Hepatocyte (in vitro differentiated cells): ENCODE results near the gene CCL19. TPM values are rescaled to one million over a fixed set of nuclear protein-coding genes. Genes with fewer than 3 reads are reported as not detected.

ENCODE experiments used
- DNase-seq: peaks from one replicate; pipeline ENCODE4 v3.0.0-alpha.2; 2016; ENCODE audit warnings: low spot score
- H2AFZ ChIP-seq: fragments of 200-600 bp; sonication (generic); 2 replicates; pipeline ENCODE4 v1.6.0; 2016; ENCODE audit warnings: antibody characterized with exemption, mild to moderate bottlenecking
- H3K27ac ChIP-seq: fragments of 200-600 bp; sonication (generic); 2 replicates; pipeline ENCODE4 v1.5.1; 2016; ENCODE audit warnings: mild to moderate bottlenecking
- H3K27me3 ChIP-seq: fragments of 200-600 bp; sonication (generic); 2 replicates; pipeline ENCODE4 v1.6.1; 2016
- H3K36me3 ChIP-seq: fragments of 200-600 bp; sonication (generic); replicated peaks from 2 replicates; pipeline ENCODE4 v1.5.1; 2016; ENCODE audit warnings: low read depth; ENCODE audit not compliant: insufficient read depth
- H3K4me1 ChIP-seq: fragments of 200-600 bp; sonication (generic); 2 replicates; pipeline ENCODE4 v1.5.1; 2016; ENCODE audit warnings: mild to moderate bottlenecking, moderate library complexity; ENCODE audit not compliant: insufficient read depth
- H3K4me2 ChIP-seq: fragments of 200-600 bp; sonication (generic); 2 replicates; pipeline ENCODE4 v1.6.0; 2016
- H3K4me3 ChIP-seq: fragments of 200-600 bp; sonication (generic); 2 replicates; pipeline ENCODE4 v1.5.1; 2016; ENCODE audit warnings: mild to moderate bottlenecking
- H3K79me2 ChIP-seq: fragments of 200-600 bp; sonication (generic); 2 replicates; pipeline ENCODE4 v1.6.0; 2017; ENCODE audit warnings: mild to moderate bottlenecking
- H3K9me2 ChIP-seq: fragments of 200-600 bp; sonication (generic); replicated peaks from 2 replicates; pipeline ENCODE4 v1.6.0; 2017; ENCODE audit warnings: mild to moderate bottlenecking; ENCODE audit not compliant: insufficient read depth
- H3K9me3 ChIP-seq: fragments of 200-600 bp; sonication (generic); 2 replicates; pipeline ENCODE4 v1.5.1; 2016; ENCODE audit warnings: low read depth, mild to moderate bottlenecking
- H4K20me1 ChIP-seq: fragments of 200-600 bp; sonication (generic); 2 replicates; pipeline ENCODE4 v1.6.0; 2016; ENCODE audit warnings: mild to moderate bottlenecking; ENCODE audit not compliant: insufficient read depth, poor library complexity, severe bottlenecking
- CTCF ChIP-seq: fragments of 200-600 bp; sonication (generic); IDR thresholded peaks from 2 replicates; pipeline ENCODE4 v1.5.1; 2016; ENCODE audit warnings: antibody characterized with exemption, mild to moderate bottlenecking; ENCODE audit not compliant: poor library complexity
- EZH2 ChIP-seq: fragments of 200-600 bp; sonication (generic); IDR thresholded peaks from 2 replicates; pipeline ENCODE4 v1.6.1; 2016; ENCODE audit warnings: antibody characterized with exemption, mild to moderate bottlenecking, borderline replicate concordance
- EZH2phosphoT487 ChIP-seq: fragments of 200-600 bp; sonication (generic); IDR thresholded peaks from one replicate; pipeline ENCODE4 v1.6.1; 2018; ENCODE audit warnings: antibody characterized with exemption, mild to moderate bottlenecking, low read depth, moderate library complexity; ENCODE audit not compliant: unreplicated experiment, severe bottlenecking
- WGBS: methylation state at CpG from one replicate; pipeline ENCODE4 v1.1.6; 2016; ENCODE audit warnings: low lambda C conversion rate; ENCODE audit errors: missing lambda C conversion rate; 5-methylcytosine and 5-hydroxymethylcytosine counted together
- polyA plus RNA-seq: library from polyadenylated mRNA; unstranded; fragments of >200 nt; fragmentation: Nextera tagmentation; extraction: Ambion mirVana; gene quantifications from 2 replicates; pipeline ENCODE4 v1.2.1, GENCODE V29; 2016
- total RNA-seq: library from RNA; depleted of rRNA; stranded (reverse); fragments of >200 nt; gene quantifications from 2 replicates; pipeline ENCODE4 v1.2.3, GENCODE V29; 2014

The CCL19 gene
- total and polyA plus RNA-seq, 2 experiments from 2014 or later, result not detected

GRCh38 chr9:34714007-34714406 is 22.9 kb upstream of the CCL19 start:
- Histone ChIP-seq H3K9me2 (no peaks in the 10 kb centered on the region), H3K9me3 (no peaks in the 10 kb centered on the region), H2AFZ (no peak overlapping the region), H3K4me2 (no peak overlapping the region), H3K4me3 (no peak overlapping the region), H3K27me3 (no peaks in the 10 kb centered on the region), H3K79me2 (no peaks in the 10 kb centered on the region), H3K4me1 (no peaks in the 10 kb centered on the region), H4K20me1 (no peaks in the 10 kb centered on the region), H3K27ac (no peak overlapping the region), H3K36me3 (no peaks in the 10 kb centered on the region)
- no peak for TF ChIP-seq EZH2phosphoT487
- TF ChIP-seq CTCF, result no peak
- no peak for TF ChIP-seq EZH2
- no peak for DNase-seq

GRCh38 chr9:34712140-34712539 is 21.1 kb upstream of the CCL19 start:
- Histone ChIP-seq H3K27me3 (no peaks in the 10 kb centered on the region), H3K4me3 (no peak overlapping the region), H3K27ac (no peak overlapping the region), H3K79me2 (no peaks in the 10 kb centered on the region), H4K20me1 (no peaks in the 10 kb centered on the region), H3K9me3 (no peaks in the 10 kb centered on the region), H3K9me2 (no peaks in the 10 kb centered on the region), H3K36me3 (no peaks in the 10 kb centered on the region), H2AFZ (no peak overlapping the region), H3K4me2 (no peak overlapping the region), H3K4me1 (no peaks in the 10 kb centered on the region)
- 65% methylated on average over 1 of the region's 1 CpG for WGBS
- TF ChIP-seq CTCF (no peak), EZH2 (no peak), EZH2phosphoT487 (no peak)
- DNase-seq, result no peak

GRCh38 chr9:34710023-34710422 is 18.9 kb upstream of the CCL19 start, which contains the start of gene CCL21:
Gene CCL21 (minus strand): TSS chr9:34710136. CDS start chr9:34710066, 70 bp downstream.
- Histone ChIP-seq H3K27ac (no peak within 1 kb of the TSS), H4K20me1 (no peaks in the 10 kb centered on the region), H2AFZ (no peak within 1 kb of the TSS), H3K4me2 (no peak within 1 kb of the TSS), H3K4me3 (no peak within 1 kb of the TSS), H3K4me1 (no peaks in the 10 kb centered on the region), H3K9me3 (no peaks in the 10 kb centered on the region), H3K36me3 (no peaks in the 10 kb centered on the region), H3K79me2 (no peaks in the 10 kb centered on the region), H3K9me2 (no peaks in the 10 kb centered on the region), H3K27me3 (no peaks in the 10 kb centered on the region)
- DNase-seq, result no peak
- TF ChIP-seq CTCF (no peak), EZH2phosphoT487 (no peak), EZH2 (no peak)
- 80% methylated on average over 2 of the region's 2 CpGs for WGBS
